ENCODE measurements around the gene DST.

DNA sequence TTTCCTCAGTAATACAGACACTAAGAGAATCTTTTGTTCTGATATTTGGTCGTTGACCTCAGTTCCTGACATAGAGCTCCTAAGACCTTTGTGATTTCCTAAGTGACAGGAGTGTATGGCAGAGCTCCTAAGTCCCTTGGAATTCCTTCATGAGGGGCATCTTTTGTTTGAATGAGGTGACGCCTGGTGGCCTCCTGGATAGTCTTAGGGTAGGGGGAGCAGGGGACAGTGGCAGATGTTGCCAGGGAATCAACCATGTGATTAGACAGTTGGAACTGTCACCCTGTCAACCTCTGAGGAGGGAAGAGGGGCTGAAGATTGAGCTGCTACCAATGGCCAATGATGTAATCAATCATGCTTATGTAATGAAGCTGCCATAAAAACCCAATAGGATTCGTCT is 67.0 kb downstream of the DST start:
- TF ChIP-seq, protein P1, sequence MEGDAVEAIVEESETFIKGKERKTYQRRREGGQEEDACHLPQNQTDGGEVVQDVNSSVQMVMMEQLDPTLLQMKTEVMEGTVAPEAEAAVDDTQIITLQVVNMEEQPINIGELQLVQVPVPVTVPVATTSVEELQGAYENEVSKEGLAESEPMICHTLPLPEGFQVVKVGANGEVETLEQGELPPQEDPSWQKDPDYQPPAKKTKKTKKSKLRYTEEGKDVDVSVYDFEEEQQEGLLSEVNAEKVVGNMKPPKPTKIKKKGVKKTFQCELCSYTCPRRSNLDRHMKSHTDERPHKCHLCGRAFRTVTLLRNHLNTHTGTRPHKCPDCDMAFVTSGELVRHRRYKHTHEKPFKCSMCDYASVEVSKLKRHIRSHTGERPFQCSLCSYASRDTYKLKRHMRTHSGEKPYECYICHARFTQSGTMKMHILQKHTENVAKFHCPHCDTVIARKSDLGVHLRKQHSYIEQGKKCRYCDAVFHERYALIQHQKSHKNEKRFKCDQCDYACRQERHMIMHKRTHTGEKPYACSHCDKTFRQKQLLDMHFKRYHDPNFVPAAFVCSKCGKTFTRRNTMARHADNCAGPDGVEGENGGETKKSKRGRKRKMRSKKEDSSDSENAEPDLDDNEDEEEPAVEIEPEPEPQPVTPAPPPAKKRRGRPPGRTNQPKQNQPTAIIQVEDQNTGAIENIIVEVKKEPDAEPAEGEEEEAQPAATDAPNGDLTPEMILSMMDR (IDR thresholded peaks at IDR 0.05): no peak
- no peak for TF ChIP-seq POLR2A (IDR thresholded peaks at IDR 0.05)

Measured in heart left ventricle (tissue), 13 donors.